Nephron progenitor cell (in vitro differentiated cells): ENCODE results near the gene ACBD6.

Experiments
- DNase-seq: peaks from one replicate; pipeline ENCODE4 v3.0.0; 2021
- H3K27ac Mint-ChIP-seq: 2 replicates; pipeline ENCODE4 v1.8.0; 2021; ENCODE audit warnings: mild to moderate bottlenecking, moderate library complexity, mixed read lengths
- H3K27me3 Mint-ChIP-seq: 2 replicates; pipeline ENCODE4 v1.8.0; 2021; ENCODE audit warnings: mild to moderate bottlenecking, low read depth, mixed read lengths; ENCODE audit not compliant: poor library complexity
- H3K36me3 Mint-ChIP-seq: 2 replicates; pipeline ENCODE4 v1.8.0; 2021; ENCODE audit warnings: low read depth, mixed read lengths
- H3K4me1 Mint-ChIP-seq: 2 replicates; pipeline ENCODE4 v1.8.0; 2021; ENCODE audit warnings: mixed read lengths
- H3K4me3 Mint-ChIP-seq: 2 replicates; pipeline ENCODE4 v1.8.0; 2021; ENCODE audit warnings: mild to moderate bottlenecking, moderate library complexity, mixed read lengths
- H3K9me3 Mint-ChIP-seq: 2 replicates; pipeline ENCODE4 v1.8.0; 2021; ENCODE audit warnings: mild to moderate bottlenecking, moderate library complexity, mixed read lengths
- CTCF ChIP-seq: fragments of 200-600 bp; sonication (generic); IDR thresholded peaks from 2 replicates; pipeline ENCODE4 v1.5.0; 2021; ENCODE audit warnings: antibody characterized with exemption

The ACBD6 gene

GRCh38 chr1:180287988-180288705 is 214.2 kb downstream of the ACBD6 start:
- no peak for DNase-seq
- no peak overlapping the region for H3K27ac Mint-ChIP-seq
- H3K36me3 Mint-ChIP-seq = peaks cover 37% of the 10 kb centered on the region
- peaks cover 8% of the 10 kb centered on the region for H3K9me3 Mint-ChIP-seq
- H3K4me1 Mint-ChIP-seq = no peaks in the 10 kb centered on the region
- H3K4me3 Mint-ChIP-seq = no peak overlapping the region
- TF ChIP-seq CTCF = no peak
- H3K27me3 Mint-ChIP-seq = peaks cover 3% of the 10 kb centered on the region

DNA sequence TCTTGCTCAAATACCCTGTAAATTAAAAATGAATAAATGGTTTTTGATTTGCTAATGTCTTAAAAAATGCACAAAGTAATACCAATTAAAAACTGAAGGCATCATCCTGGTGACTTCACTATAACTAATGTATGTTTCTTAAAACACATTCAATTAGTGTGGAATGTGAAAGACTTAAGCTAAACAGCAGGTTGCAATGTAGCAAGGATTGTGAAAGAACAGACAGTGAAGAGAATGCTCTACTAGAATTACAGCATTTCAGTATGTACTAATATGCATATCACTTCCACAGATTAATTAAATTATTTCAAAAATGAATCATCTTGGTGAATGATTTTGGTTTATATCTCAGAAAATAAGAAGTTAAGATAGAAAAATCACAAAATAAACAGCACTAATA is 216.0 kb downstream of the ACBD6 start:
- Mint-ChIP-seq H3K27ac (no peak overlapping the region), H3K36me3 (peaks cover 23% of the 10 kb centered on the region), H3K4me3 (no peak overlapping the region), H3K4me1 (peaks cover 7% of the 10 kb centered on the region), H3K9me3 (no peaks in the 10 kb centered on the region), H3K27me3 (peaks cover 3% of the 10 kb centered on the region)
- no peak for DNase-seq
- no peak for TF ChIP-seq CTCF

DNA sequence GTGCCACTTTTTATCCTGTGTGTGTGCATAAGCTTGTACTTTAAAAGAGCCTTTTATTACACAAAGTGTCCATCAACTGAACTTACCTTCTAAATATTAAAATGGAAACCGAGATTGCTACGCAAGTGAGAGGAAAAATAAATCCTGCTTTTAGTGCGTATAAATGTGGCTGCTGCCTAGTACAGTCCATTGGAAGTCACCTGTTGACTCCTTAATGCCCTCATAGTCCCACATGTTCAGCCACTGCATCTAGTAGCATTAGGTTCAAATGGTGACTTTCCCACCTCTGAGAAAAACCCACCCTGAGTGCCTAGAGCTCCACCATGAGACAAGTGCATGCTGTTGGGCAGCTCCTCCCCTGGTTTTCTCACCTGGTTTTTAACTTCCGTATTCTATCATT is 219.3 kb downstream of the ACBD6 start:
- TF ChIP-seq CTCF = no peak
- Mint-ChIP-seq H3K27me3 (peaks cover 3% of the 10 kb centered on the region), H3K36me3 (peaks cover 37% of the 10 kb centered on the region)

GRCh38 chr1:180282401-180283044 is 219.9 kb downstream of the ACBD6 start:
- H3K4me1 Mint-ChIP-seq = peaks cover 7% of the 10 kb centered on the region
- H3K27ac Mint-ChIP-seq = no peak overlapping the region
- no peak overlapping the region for H3K4me3 Mint-ChIP-seq
- no peak for TF ChIP-seq CTCF
- no peaks in the 10 kb centered on the region for H3K9me3 Mint-ChIP-seq
- no peak for DNase-seq
- peaks cover 42% of the 10 kb centered on the region for H3K36me3 Mint-ChIP-seq
- peaks cover 3% of the 10 kb centered on the region for H3K27me3 Mint-ChIP-seq

More for the DNA sequence above, 219.3 kb downstream of the ACBD6 start:
- no peak for DNase-seq
- H3K9me3 Mint-ChIP-seq = no peaks in the 10 kb centered on the region
- H3K4me3 Mint-ChIP-seq = no peak overlapping the region
- H3K27ac Mint-ChIP-seq = no peak overlapping the region
- peaks cover 7% of the 10 kb centered on the region for H3K4me1 Mint-ChIP-seq

GRCh38 chr1:180281490-180281889 is 220.9 kb downstream of the ACBD6 start:
- Mint-ChIP-seq H3K27me3 (peaks cover 3% of the 10 kb centered on the region), H3K27ac (no peak overlapping the region), H3K4me1 (peaks cover 7% of the 10 kb centered on the region), H3K36me3 (peaks cover 52% of the 10 kb centered on the region), H3K4me3 (no peak overlapping the region), H3K9me3 (no peaks in the 10 kb centered on the region)
- no peak for DNase-seq
- TF ChIP-seq CTCF = no peak

- no peak for TF ChIP-seq CTCF
- DNase-seq = no peak
- peaks cover 58% of the 10 kb centered on the region for H3K36me3 Mint-ChIP-seq
- H3K27me3 Mint-ChIP-seq = peaks cover 3% of the 10 kb centered on the region
- H3K27ac Mint-ChIP-seq = no peak overlapping the region
- H3K4me3 Mint-ChIP-seq = no peak overlapping the region
- H3K4me1 Mint-ChIP-seq = peaks cover 7% of the 10 kb centered on the region
- H3K9me3 Mint-ChIP-seq = no peaks in the 10 kb centered on the region
Measured at GRCh38 chr1:180280617-180281016, 221.8 kb downstream of the ACBD6 start.
